ENCODE results near the gene GPR84. TPM values are rescaled to one million over a fixed set of nuclear protein-coding genes. Genes with fewer than 3 reads are reported as not detected.

GPR84 gene
- polyA plus RNA-seq, 1 of the 3 experiments (the other 2 are of a cell fraction), result 0.03 TPM

GRCh38 chr12:54394986-54395385 is 30.7 kb upstream of the GPR84 start:
- peaks cover 8% of the 10 kb centered on the region for H3F3A ChIP-seq (replicated peaks; ENCODE audit: insufficient read depth)
- H3K4me3 ChIP-seq (ENCODE audit: low read depth in 2 of 2, low read length in 1 of 2), result no peak overlapping the region
- H3K9ac ChIP-seq, result no peak overlapping the region
- H3K4me1 ChIP-seq (ENCODE audit: control insufficient read depth in 1 of 2, insufficient read depth in 2 of 2, low read depth in 1 of 2, low read length in 1 of 2), result peaks cover 0 to 10% of the 10 kb centered on the region in 2 experiments; a peak in 1 of 4 replicates
- no peaks in the 10 kb centered on the region for H3K79me2 ChIP-seq (ENCODE audit: insufficient read depth)
- peaks cover 24 to 37% of the 10 kb centered on the region in 2 experiments for H3K36me3 ChIP-seq (replicated peaks in 1 of 2; ENCODE audit: control insufficient read depth in 1 of 2, insufficient read depth in 2 of 2, low read length in 1 of 2)
- H3K9me3 ChIP-seq, result no peaks in the 10 kb centered on the region
- H2AFZ ChIP-seq (ENCODE audit: low read depth), result no peak overlapping the region
- no peaks in the 10 kb centered on the region for H3K9me2 ChIP-seq
- WGBS (ENCODE audit: low lambda C conversion rate), result 100% methylated on average over 1 of the region's 1 CpG
- no peak for TF ChIP-seq RCOR1 (IDR thresholded peaks at IDR 0.05; ENCODE audit: low read length)
- TF ChIP-seq MAX (IDR thresholded peaks at IDR 0.05; ENCODE audit: low read depth), result no peak
- TF ChIP-seq TAF1 (IDR thresholded peaks at IDR 0.05; ENCODE audit: borderline replicate concordance, low read depth, low read length), result no peak
- no peak for TF ChIP-seq ZBTB33 (IDR thresholded peaks at IDR 0.05; ENCODE audit: borderline replicate concordance, low read depth)
- TF ChIP-seq CTCF (IDR thresholded peaks at IDR 0.05), result no peak
- no peak for TF ChIP-seq GABPA (IDR thresholded peaks at IDR 0.05; ENCODE audit: low read depth)
- TF ChIP-seq NFIC (IDR thresholded peaks at IDR 0.05; ENCODE audit: borderline replicate concordance), result no peak
- no peak for TF ChIP-seq TEAD4 (IDR thresholded peaks at IDR 0.05; ENCODE audit: borderline replicate concordance, insufficient read depth)
- TF ChIP-seq MXI1 (IDR thresholded peaks at IDR 0.05; ENCODE audit: low read depth, low read length), result no peak
- TF ChIP-seq TCF12 (IDR thresholded peaks at IDR 0.05), result no peak
- no peak for TF ChIP-seq ELF1 (IDR thresholded peaks at IDR 0.05)
- no peak for TF ChIP-seq USF2 (IDR thresholded peaks at IDR 0.05; ENCODE audit: borderline replicate concordance, low read depth, low read length)
- no peak for TF ChIP-seq RFX5 (IDR thresholded peaks at IDR 0.05; ENCODE audit: low read length)
- no peak for TF ChIP-seq IRF3 (IDR thresholded peaks at IDR 0.05; ENCODE audit: low read depth, low read length)
- TF ChIP-seq MEF2A (IDR thresholded peaks at IDR 0.05; ENCODE audit: borderline replicate concordance, low read depth), result no peak
- TF ChIP-seq GATA2 (CRISPR knock-in tag; IDR thresholded peaks at IDR 0.05), result no peak
- TF ChIP-seq JUND (IDR thresholded peaks at IDR 0.05), result no peak
- no peak for TF ChIP-seq USF1 (IDR thresholded peaks at IDR 0.05; ENCODE audit: borderline replicate concordance, low read depth)
- no peaks in the 10 kb centered on the region for H4K20me1 ChIP-seq (ENCODE audit: insufficient read depth)
- no peak overlapping the region for H3K27ac ChIP-seq (ENCODE audit: low read depth in 2 of 2, low read length in 1 of 2)
- H3K27me3 ChIP-seq (ENCODE audit: insufficient read depth), result no peaks in the 10 kb centered on the region
- ChIA-PET POLR2A (no interaction called here), CTCF (interaction anchor here (1.0 to 12.3 kb wide), 4 partner anchors 21 to 53 kb away, joined by 3 to 490 read pairs (median 64); partner anchors contain the start of gene ITGA5)
- no peak for DNase-seq
- no peak overlapping the region for H3K4me2 ChIP-seq
